Measurements from ENCODE around the gene ANKRD27. TPM values are rescaled to one million over a fixed set of nuclear protein-coding genes. Genes with fewer than 3 reads are reported as not detected.
"Not testable (repeated sequence)": the region's sequence is repeated elsewhere in the genome, so short reads cannot be mapped to it uniquely, and the experiment has no call there.

Gene ANKRD27
- total RNA-seq, 6 experiments from 2014 or later, result 26.7 to 31.3 (median 28.5) TPM

GRCh38 chr19:32576790-32577189 lies 98.2 kb downstream of the ANKRD27 start:
- Mint-ChIP-seq H3K4me1 (ENCODE audit: low read depth) (peaks cover 5% of the 10 kb centered on the region; the same call in 1 of the 2 replicates), H3K9me3 (no peaks in the 10 kb centered on the region)

GRCh38 chr19:32573492-32573794 lies 101.5 kb downstream of the ANKRD27 start:
- Mint-ChIP-seq H3K36me3 (ENCODE audit: low read depth) (no peaks in the 10 kb centered on the region), H3K27me3 (ENCODE audit: insufficient read depth) (peaks cover 20% of the 10 kb centered on the region), H3K9me3 (no peaks in the 10 kb centered on the region), H3K27ac (no peak overlapping the region), H3K4me1 (ENCODE audit: low read depth) (peaks cover 8% of the 10 kb centered on the region; the same call in 1 of the 2 replicates), H3K4me3 (no peak overlapping the region)
- TF ChIP-seq CTCF (IDR thresholded peaks at IDR 0.05), result no peak
- DNase-seq, result no peak

More at GRCh38 chr19:32576790-32577189, 98.2 kb downstream of the ANKRD27 start:
- no peak for TF ChIP-seq CTCF (IDR thresholded peaks at IDR 0.05)
- no peak for DNase-seq
- Mint-ChIP-seq H3K27ac (no peak overlapping the region), H3K4me3 (no peak overlapping the region), H3K36me3 (ENCODE audit: low read depth) (no peaks in the 10 kb centered on the region), H3K27me3 (ENCODE audit: insufficient read depth) (peaks cover 15% of the 10 kb centered on the region)

- H3K4me1 Mint-ChIP-seq (ENCODE audit: low read depth); H3K36me3 Mint-ChIP-seq (ENCODE audit: low read depth); H3K9me3 Mint-ChIP-seq; DNase-seq; H3K27ac Mint-ChIP-seq; H3K4me3 Mint-ChIP-seq: not testable (repeated sequence)
- H3K27me3 Mint-ChIP-seq (ENCODE audit: insufficient read depth), result peaks cover 22% of the 10 kb centered on the region
These were observed 102.1 kb downstream of the ANKRD27 start for GRCh38 chr19:32572700-32573491.

DNA sequence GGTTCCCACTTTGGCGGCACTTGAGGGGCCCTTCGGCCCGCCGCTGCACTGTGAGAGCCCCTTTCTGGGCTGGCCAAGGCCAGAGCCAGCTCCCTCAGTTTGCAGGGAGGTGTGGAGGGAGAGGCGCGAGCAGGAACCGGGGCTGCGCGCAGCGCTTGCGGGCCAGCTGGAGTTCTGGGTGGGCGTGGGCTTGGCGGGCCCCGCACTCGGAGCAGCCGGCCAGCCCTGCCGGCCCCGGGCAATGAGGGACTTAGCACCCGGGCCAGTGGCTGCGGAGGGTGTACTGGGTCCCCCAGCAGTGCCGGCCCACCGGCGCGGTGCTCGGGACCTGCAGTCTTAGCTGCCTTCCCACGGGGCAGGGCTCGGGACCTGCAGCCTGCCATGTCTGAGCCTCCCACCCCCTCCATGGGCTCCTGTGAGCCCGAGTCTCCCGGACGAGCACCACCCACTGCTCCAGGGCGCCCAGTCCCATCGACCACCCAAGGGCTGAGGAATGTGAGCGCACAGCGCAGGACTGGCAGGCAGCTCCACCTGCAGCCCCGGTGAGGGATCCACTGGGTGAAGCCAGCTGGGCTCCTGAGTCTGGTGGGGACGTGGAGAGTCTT lies 103.4 kb downstream of the ANKRD27 start:
- H3K4me3 Mint-ChIP-seq; H3K36me3 Mint-ChIP-seq (ENCODE audit: low read depth); H3K9me3 Mint-ChIP-seq; DNase-seq; H3K27ac Mint-ChIP-seq; H3K4me1 Mint-ChIP-seq (ENCODE audit: low read depth): not testable (repeated sequence)
- H3K27me3 Mint-ChIP-seq (ENCODE audit: insufficient read depth), result peaks cover 25% of the 10 kb centered on the region

DNA sequence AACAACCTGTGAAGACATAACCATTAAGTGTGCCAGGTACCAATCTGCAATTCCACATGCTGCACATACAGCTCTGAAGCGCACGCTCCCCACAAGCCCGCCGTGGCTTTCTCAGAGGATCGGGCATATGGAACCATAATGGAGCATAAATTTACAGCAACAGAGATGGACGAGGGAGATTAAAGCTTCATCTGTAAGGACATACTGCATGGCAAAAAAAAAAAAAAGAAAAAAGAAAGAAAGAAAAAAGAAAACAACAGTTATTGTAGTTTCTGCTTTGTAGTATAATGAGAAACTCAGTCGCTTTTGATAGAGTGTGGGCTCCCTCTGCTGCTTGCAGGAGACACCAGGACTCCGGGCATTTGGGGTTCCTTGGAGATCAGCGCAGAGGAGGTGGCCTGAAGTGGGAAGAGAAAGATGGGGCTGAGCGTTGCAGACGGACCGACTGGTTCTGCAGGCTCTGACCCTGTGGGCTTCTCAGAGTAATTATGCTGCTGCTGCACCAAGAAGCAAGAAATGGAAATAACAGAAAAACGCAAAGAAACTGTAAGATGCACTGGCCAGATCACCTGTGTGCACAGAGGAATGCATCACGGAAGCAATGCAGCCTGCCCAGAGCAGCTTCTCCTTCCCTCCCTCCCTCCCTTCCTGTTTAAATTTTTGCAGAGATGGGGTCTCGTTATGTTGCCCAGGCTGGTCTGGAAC lies 104.7 kb downstream of the ANKRD27 start:
- H3K4me1 Mint-ChIP-seq (ENCODE audit: low read depth), result peaks cover 15% of the 10 kb centered on the region; the same call in 1 of the 2 replicates
- no peaks in the 10 kb centered on the region for H3K36me3 Mint-ChIP-seq (ENCODE audit: low read depth)
- peak overlapping the region; percentile 50; the same call in 1 of the 2 replicates for H3K4me3 Mint-ChIP-seq
- no peaks in the 10 kb centered on the region for H3K9me3 Mint-ChIP-seq
- DNase-seq, result peak; percentile 59
- TF ChIP-seq CTCF (IDR thresholded peaks at IDR 0.05), result peak; percentile 82
- H3K27ac Mint-ChIP-seq, result no peak overlapping the region
- H3K27me3 Mint-ChIP-seq (ENCODE audit: insufficient read depth), result peaks cover 23% of the 10 kb centered on the region

DNA sequence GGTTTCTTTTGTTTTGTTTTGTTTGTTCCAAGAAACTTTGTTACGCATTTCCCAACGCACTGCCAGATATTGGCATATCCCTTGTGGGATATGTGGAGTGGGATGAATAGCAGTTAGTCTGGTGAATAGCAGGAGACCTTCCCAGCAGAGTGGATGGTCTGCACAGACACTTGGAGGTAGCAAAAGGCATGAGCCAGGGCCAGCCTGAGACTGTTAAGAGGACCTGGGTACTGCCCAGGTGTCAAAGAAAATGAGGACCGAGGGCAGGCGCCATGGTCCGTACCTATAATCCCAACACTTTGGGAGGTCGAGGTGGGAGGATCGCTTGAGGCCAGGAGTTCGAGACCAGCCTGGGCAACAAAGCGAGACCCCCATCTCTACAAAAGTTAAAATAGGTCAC lies 107.5 kb downstream of the ANKRD27 start:
- DNase-seq, result no peak
- Mint-ChIP-seq H3K27ac (no peak overlapping the region), H3K9me3 (no peaks in the 10 kb centered on the region), H3K36me3 (ENCODE audit: low read depth) (no peaks in the 10 kb centered on the region), H3K4me3 (no peak overlapping the region), H3K4me1 (ENCODE audit: low read depth) (peaks cover 15% of the 10 kb centered on the region; the same call in 1 of the 2 replicates), H3K27me3 (ENCODE audit: insufficient read depth) (peaks cover 12% of the 10 kb centered on the region)
- TF ChIP-seq CTCF (IDR thresholded peaks at IDR 0.05), result no peak
